ENCODE data around the gene SLC6A3.

The SLC6A3 gene

GRCh38 chr5:1435369-1435768 is 9.9 kb downstream of the SLC6A3 start:
- no peak for TF ChIP-seq CTCF (IDR thresholded peaks at IDR 0.05; ENCODE audit: low read depth, low read length, missing control alignments)
- Histone ChIP-seq H3K27ac (no peak overlapping the region), H3K27me3 (replicated peaks) (no peaks in the 10 kb centered on the region), H3K4me3 (ENCODE audit: low read depth, low read length) (no peak overlapping the region), H3K36me3 (replicated peaks) (no peaks in the 10 kb centered on the region)
- in situ Hi-C loops (cut with HindIII; ENCODE audit: low pct_ligation_motif_present, low sequenced_read_pairs), result no loop called here
- no peak for DNase-seq

DNA sequence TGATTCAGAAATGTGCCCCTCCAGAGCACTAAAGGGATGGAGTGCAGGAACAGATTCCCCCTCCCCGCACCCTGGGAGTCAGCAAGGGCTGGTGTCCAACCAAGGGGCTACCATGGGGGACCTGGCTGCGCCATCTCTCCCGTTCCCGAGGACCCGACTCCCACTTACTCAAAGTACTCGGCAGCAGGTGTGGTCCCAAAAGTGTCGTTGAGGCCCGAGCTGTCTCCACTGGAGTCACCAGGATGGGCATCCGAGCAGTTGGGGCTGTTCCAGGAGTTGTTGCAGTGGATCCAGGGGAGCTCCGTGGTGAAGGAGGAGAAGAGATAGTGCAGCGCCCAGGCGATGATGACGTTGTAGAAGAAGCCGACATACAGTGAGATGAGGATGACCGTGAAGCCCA is 12.9 kb downstream of the SLC6A3 start:
- Histone ChIP-seq H3K36me3 (replicated peaks) (no peaks in the 10 kb centered on the region), H3K27ac (no peak overlapping the region), H3K4me3 (ENCODE audit: low read depth, low read length) (no peak overlapping the region), H3K27me3 (replicated peaks) (no peaks in the 10 kb centered on the region)
- no peak for TF ChIP-seq CTCF (IDR thresholded peaks at IDR 0.05; ENCODE audit: low read depth, low read length, missing control alignments)
- DNase-seq, result no peak
- in situ Hi-C loops (cut with HindIII; ENCODE audit: low pct_ligation_motif_present, low sequenced_read_pairs), result no loop called here

DNA sequence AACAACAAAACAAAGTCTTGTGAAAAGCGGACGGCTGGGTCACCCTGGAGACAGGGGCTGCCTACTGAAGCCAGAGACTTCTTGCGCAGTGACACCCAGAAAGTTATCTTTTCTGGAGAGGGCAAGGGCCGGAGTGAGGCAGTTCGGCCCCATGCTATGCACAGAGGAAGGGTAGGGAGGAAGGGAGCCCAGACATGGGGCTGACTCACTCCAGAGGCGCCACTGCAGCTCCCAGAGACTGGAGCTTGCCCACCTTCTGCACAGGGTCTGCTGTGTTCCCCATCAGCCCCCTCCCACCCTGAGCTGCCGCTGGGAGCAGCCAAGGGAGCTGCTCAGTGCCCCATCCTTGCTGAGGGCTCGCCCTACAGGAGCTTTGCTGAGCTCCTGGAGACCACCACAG is 13.3 kb downstream of the SLC6A3 start:
- in situ Hi-C loops (cut with HindIII; ENCODE audit: low pct_ligation_motif_present, low sequenced_read_pairs), result no loop called here

GRCh38 chr5:1431021-1431811 is 14.0 kb downstream of the SLC6A3 start:
- no peak for TF ChIP-seq CTCF (IDR thresholded peaks at IDR 0.05; ENCODE audit: low read depth, low read length, missing control alignments)
- no peak overlapping the region for H3K27ac ChIP-seq
- DNase-seq, result no peak
- no peaks in the 10 kb centered on the region for H3K27me3 ChIP-seq (replicated peaks)
- no peak overlapping the region for H3K4me3 ChIP-seq (ENCODE audit: low read depth, low read length)
- in situ Hi-C loops (cut with HindIII; ENCODE audit: low pct_ligation_motif_present, low sequenced_read_pairs), result no loop called here
- no peaks in the 10 kb centered on the region for H3K36me3 ChIP-seq (replicated peaks)

More for the DNA sequence above, 13.3 kb downstream of the SLC6A3 start:
- Histone ChIP-seq H3K27ac (no peak overlapping the region), H3K4me3 (ENCODE audit: low read depth, low read length) (no peak overlapping the region), H3K36me3 (replicated peaks) (no peaks in the 10 kb centered on the region), H3K27me3 (replicated peaks) (no peaks in the 10 kb centered on the region)
- no peak for DNase-seq
- TF ChIP-seq CTCF (IDR thresholded peaks at IDR 0.05; ENCODE audit: low read depth, low read length, missing control alignments), result no peak

DNA sequence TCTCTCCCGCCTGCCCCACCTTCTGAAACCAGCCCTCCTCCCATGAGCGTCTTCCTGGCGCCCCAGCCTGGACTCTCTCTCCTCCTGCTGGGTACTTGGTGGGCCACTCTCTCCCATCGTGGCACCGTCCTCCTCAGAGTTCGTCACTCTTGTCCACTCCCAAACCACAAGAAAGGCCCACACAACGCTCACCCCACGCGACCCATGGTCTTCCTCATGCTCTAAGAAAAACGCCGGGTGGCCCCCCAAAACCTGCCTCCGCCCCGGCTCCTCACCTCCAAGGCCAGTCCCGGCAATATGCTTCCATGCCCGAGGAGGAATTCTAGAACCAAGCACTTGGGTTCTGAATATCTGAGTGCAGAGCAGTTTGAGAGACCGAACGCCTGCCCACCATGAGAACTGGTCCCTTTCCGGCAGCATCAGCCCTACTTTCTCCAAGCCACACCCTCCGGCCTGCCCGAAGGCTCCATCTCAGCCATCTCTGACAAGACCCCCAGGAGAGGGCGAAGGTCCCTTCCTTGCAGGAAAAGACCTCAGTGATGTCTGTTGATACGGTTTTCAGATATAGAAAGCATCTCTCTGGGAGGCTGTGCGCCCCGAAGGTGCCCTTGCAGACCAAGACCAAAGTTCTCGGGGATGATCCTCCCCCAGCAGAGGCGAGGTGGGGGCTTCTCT is 15.0 kb downstream of the SLC6A3 start:
- no peak for DNase-seq
- Histone ChIP-seq H3K36me3 (replicated peaks) (no peaks in the 10 kb centered on the region), H3K27me3 (replicated peaks) (no peaks in the 10 kb centered on the region), H3K27ac (no peak overlapping the region), H3K4me3 (ENCODE audit: low read depth, low read length) (no peak overlapping the region)
- TF ChIP-seq CTCF (IDR thresholded peaks at IDR 0.05; ENCODE audit: low read depth, low read length, missing control alignments), result no peak
- in situ Hi-C loops (cut with HindIII; ENCODE audit: low pct_ligation_motif_present, low sequenced_read_pairs), result no loop called here
